Body of pancreas (tissue), 4 donors: ENCODE results near the gene SORT1. TPM values are rescaled to one million over a fixed set of nuclear protein-coding genes. Genes with fewer than 3 reads are reported as not detected.
"Not testable (repeated sequence)": the region's sequence is repeated elsewhere in the genome, so short reads cannot be mapped to it uniquely, and the experiment has no call there.

Source experiments
- ATAC-seq: fragments of 150-250 bp; one replicate; pipeline ENCODE4 v1.9.1; 2016
- DNase-seq, 4 donors: peaks; one replicate each; pipeline ENCODE4 v3.0.0-alpha.2; 2019
- H3K27ac ChIP-seq, 4 donors: fragments of 200-600 bp; sonication (generic); 1 replicate in 3 of 4; 2 replicates in 1 of 4; pipeline versions ENCODE4 v1.5.1 to v1.6.1; 2016 to 2019; ENCODE audit warnings: mild to moderate bottlenecking in 1 of 4, mixed read lengths in 1 of 4, moderate library complexity in 1 of 4
- H3K27me3 ChIP-seq, 2 donors: fragments of 200-600 bp; sonication (generic); one replicate each; pipeline ENCODE4 v1.6.0; 2016; ENCODE audit warnings: mild to moderate bottlenecking in 1 of 2
- H3K36me3 ChIP-seq, 2 donors: fragments of 200-600 bp; sonication (generic); replicated peaks in 1 of 2; 2 replicates each; pipeline ENCODE4 v1.5.1; 2016; ENCODE audit warnings: low read depth in 2 of 2; ENCODE audit not compliant: insufficient read depth in 1 of 2
- H3K4me1 ChIP-seq: fragments of 200-600 bp; sonication (generic); one replicate; pipeline ENCODE4 v1.6.0; 2016
- H3K4me3 ChIP-seq, 2 donors: fragments of 200-600 bp; sonication (generic); 1 replicate in 1 of 2; 2 replicates in 1 of 2; pipeline ENCODE4 v1.5.1; 2016 to 2019
- H3K9me3 ChIP-seq, 3 donors: fragments of 200-600 bp; sonication (generic); 1 replicate in 2 of 3; 2 replicates in 1 of 3; pipeline ENCODE4 v1.5.1; 2016
- POLR2A ChIP-seq, 3 donors: fragments of 450-650 bp; IDR thresholded peaks; one replicate each; pipeline ENCODE4 v1.6.1; 2016; ENCODE audit warnings: antibody characterized with exemption in 3 of 3, mild to moderate bottlenecking in 2 of 3
- WGBS, 2 donors: methylation state at CpG; one replicate each; pipeline ENCODE4 v1.1.5; 2017; 5-methylcytosine and 5-hydroxymethylcytosine counted together
- intact Hi-C: fragments of 100-400 bp; cut with DNase I; formaldehyde crosslinking; loops from one replicate; pipeline ENCODE4 v1.15.1; 2023
- total RNA-seq, 2 donors: library from RNA; depleted of rRNA; stranded (reverse); fragments of >200 nt; gene quantifications; one replicate each; pipeline ENCODE4 v1.1.0, GENCODE V29; 2016
- TF ChIP-seq, protein P1 (sequence below), 7 experiments: fragments of 450-650 bp in 4 of 7; fragments of 200-600 bp in 3 of 7; sonication (generic) in 3 of 7; IDR thresholded peaks; one replicate each; pipeline ENCODE4 v1.5.1; 2016 to 2019; ENCODE audit warnings: antibody characterized with exemption in 7 of 7

Gene SORT1
- total RNA-seq, 2 donors from 2014 or later: 23.6 to 24.7 TPM

DNA sequence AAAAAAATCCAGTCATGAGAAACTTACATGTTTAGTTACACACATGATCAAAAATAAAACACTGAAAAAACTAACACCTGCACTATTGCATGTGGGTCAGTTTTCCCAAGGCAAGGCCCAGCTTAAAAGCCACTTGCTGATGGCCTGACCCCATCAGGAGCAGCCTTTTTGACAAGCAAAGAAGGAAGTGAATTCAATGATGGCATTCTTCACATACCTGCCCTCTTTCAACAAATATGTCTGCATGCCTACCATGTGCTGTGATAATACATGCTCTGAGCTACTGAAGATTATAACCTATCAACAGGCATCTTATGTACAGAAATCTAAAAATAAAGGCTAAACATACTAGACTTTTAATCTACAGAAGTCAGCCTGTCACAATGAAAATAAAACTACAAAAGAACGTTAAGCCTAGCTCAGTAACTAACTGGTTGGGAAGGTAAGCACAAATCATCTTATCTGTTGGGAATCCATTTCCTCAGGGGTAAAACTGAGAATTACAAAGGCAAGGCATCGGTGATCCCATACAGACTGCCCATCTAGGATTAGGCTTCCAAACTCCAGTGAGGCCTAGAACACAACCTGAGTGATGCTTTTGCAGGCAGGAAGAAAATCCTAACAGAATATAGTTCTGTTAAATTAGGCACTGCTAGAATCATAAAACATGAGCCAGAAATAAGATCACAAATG, 14.5 kb downstream of the SORT1 start:
- intact Hi-C loops: no loop called here
- Histone ChIP-seq H3K4me1 (peaks cover 24% of the 10 kb centered on the region), H3K4me3 (no peak overlapping the region), H3K9me3 (no peaks in the 10 kb centered on the region), H3K27ac (peak overlapping the region in 2 of 4 donors; percentile 26 to 43), H3K27me3 (no peaks in the 10 kb centered on the region), H3K36me3 (no peaks in the 10 kb centered on the region)
- TF ChIP-seq POLR2A (IDR thresholded peaks at IDR 0.05): no peak
- TF ChIP-seq, protein P1, sequence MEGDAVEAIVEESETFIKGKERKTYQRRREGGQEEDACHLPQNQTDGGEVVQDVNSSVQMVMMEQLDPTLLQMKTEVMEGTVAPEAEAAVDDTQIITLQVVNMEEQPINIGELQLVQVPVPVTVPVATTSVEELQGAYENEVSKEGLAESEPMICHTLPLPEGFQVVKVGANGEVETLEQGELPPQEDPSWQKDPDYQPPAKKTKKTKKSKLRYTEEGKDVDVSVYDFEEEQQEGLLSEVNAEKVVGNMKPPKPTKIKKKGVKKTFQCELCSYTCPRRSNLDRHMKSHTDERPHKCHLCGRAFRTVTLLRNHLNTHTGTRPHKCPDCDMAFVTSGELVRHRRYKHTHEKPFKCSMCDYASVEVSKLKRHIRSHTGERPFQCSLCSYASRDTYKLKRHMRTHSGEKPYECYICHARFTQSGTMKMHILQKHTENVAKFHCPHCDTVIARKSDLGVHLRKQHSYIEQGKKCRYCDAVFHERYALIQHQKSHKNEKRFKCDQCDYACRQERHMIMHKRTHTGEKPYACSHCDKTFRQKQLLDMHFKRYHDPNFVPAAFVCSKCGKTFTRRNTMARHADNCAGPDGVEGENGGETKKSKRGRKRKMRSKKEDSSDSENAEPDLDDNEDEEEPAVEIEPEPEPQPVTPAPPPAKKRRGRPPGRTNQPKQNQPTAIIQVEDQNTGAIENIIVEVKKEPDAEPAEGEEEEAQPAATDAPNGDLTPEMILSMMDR (IDR thresholded peaks at IDR 0.05): no peak
- WGBS, 2 donors: 42 to 46% methylated on average over 2 of the region's 2 CpGs
- peak in 1 of 4 donors; percentile 10 for DNase-seq
- ATAC-seq: peak; percentile 56

DNA sequence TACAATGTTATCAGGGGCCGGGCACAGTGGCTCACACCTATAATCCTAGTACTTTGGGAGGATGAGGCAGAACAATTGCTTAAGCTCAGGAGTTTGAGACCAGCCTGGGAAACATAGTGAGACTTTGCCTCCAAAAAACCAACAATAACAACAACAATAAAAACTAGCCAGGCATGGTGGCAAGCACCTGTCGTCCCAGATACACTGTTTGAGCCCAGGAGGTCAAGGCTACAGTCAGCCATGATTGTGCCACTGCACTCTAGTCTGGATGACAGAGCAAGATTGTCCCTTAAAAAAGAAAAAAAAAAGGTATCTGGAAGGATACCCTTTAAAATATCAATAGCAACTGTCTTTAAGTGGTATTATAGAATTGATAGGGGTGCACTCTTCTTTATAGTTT, 16.1 kb downstream of the SORT1 start:
- no peaks in the 10 kb centered on the region for H3K27me3 ChIP-seq
- ATAC-seq: no peak
- no peak overlapping the region for H3K4me3 ChIP-seq
- no peaks in the 10 kb centered on the region for H3K36me3 ChIP-seq
- TF ChIP-seq, protein P1 (IDR thresholded peaks at IDR 0.05): no peak
- TF ChIP-seq POLR2A (IDR thresholded peaks at IDR 0.05): no peak
- peak overlapping the region in 1 of 4 donors; percentile 4 for H3K27ac ChIP-seq
- DNase-seq: no peak
- peaks cover 24% of the 10 kb centered on the region for H3K4me1 ChIP-seq
- H3K9me3 ChIP-seq: no peaks in the 10 kb centered on the region
- intact Hi-C loops: no loop called here
- 42 to 48% methylated on average over 2 of the region's 2 CpGs for WGBS, 2 donors

DNA sequence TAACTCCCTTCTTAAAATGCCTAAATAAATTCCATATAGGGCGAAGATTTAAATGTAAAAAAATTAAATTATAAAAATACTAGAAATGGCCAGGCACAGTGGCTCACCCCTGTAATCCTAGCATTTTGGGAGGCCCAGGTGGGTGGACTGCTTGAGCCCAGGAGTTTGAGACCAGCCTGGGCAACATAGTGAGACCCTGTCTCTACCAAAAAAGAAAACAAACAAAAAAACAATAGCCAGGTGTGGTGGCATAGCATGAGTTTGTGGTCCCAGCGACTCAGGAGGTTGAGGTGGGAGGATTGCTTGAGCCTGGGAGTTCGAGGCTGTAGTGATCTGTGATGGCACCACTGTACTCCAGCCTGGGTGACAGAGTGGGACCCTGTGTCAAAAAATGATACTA, 17.8 kb downstream of the SORT1 start:
- no peaks in the 10 kb centered on the region for H3K36me3 ChIP-seq
- no peak overlapping the region for H3K4me3 ChIP-seq
- ATAC-seq: no peak
- intact Hi-C loops: no loop called here
- peaks cover 9% of the 10 kb centered on the region for H3K4me1 ChIP-seq
- no peak for TF ChIP-seq POLR2A (IDR thresholded peaks at IDR 0.05)
- TF ChIP-seq, protein P1 (IDR thresholded peaks at IDR 0.05): no peak
- no peak overlapping the region for H3K27ac ChIP-seq
- DNase-seq: no peak
- 91 to 92% methylated on average over 3 of the region's 3 CpGs for WGBS, 2 donors
- no peaks in the 10 kb centered on the region for H3K9me3 ChIP-seq
- no peaks in the 10 kb centered on the region for H3K27me3 ChIP-seq

DNA sequence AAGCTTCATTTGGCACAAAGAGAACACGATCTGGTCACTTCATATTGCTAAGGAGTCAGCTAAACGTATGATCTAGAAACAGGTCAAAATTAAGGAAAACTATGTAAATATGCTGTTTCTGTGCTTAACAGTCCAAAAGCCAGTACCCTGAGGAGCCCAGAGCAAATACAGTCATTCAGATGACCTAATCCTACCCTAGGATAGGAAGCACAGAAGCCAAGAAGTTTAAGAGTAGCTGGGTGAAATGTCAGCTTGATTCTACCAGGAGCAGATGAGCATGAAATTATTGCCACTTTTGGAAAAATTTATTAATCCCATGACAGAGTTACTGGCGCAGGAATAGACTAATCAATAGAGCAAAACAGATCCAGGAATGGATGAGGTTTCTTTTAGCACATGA, 18.3 kb downstream of the SORT1 start:
- WGBS, 2 donors: 80 to 86% methylated on average over 3 of the region's 3 CpGs
- H3K9me3 ChIP-seq: no peaks in the 10 kb centered on the region
- no peak overlapping the region for H3K4me3 ChIP-seq
- no peaks in the 10 kb centered on the region for H3K27me3 ChIP-seq
- H3K4me1 ChIP-seq: peaks cover 8% of the 10 kb centered on the region
- ATAC-seq (no peak), DNase-seq (no peak)
- H3K36me3 ChIP-seq: no peaks in the 10 kb centered on the region
- no peak overlapping the region for H3K27ac ChIP-seq
- TF ChIP-seq, protein P1 (IDR thresholded peaks at IDR 0.05): no peak
- intact Hi-C loops: no loop called here

DNA sequence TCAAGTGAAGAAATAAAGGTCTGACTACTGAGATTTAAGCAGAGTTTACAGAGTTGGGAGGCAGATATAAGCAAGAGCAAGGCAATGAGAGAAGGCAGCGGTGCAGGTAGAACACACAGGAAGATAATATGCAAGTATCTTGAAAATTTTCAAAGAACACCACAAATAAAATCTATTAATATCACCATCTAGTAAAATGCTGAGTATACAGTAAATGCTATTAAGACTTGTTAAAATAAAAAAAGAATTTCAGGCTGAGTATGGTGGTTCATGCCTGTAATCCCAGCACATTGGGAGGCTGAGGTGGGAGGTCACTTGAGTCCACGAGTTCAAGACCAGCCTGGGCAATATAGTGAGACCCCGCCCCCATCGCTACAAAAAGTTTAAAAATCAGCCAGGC, 20.0 kb downstream of the SORT1 start:
- H3K27ac ChIP-seq: no peak overlapping the region
- no peaks in the 10 kb centered on the region for H3K27me3 ChIP-seq
- DNase-seq (no peak), ATAC-seq (no peak)
- TF ChIP-seq, protein P1 (IDR thresholded peaks at IDR 0.05): no peak
- no peak for TF ChIP-seq POLR2A (IDR thresholded peaks at IDR 0.05)
- H3K36me3 ChIP-seq: no peaks in the 10 kb centered on the region
- intact Hi-C loops: no loop called here
- H3K4me1 ChIP-seq: peaks cover 5% of the 10 kb centered on the region
- 93 to 95% methylated on average over 4 of the region's 4 CpGs for WGBS, 2 donors
- H3K9me3 ChIP-seq: no peaks in the 10 kb centered on the region
- H3K4me3 ChIP-seq: no peak overlapping the region

DNA sequence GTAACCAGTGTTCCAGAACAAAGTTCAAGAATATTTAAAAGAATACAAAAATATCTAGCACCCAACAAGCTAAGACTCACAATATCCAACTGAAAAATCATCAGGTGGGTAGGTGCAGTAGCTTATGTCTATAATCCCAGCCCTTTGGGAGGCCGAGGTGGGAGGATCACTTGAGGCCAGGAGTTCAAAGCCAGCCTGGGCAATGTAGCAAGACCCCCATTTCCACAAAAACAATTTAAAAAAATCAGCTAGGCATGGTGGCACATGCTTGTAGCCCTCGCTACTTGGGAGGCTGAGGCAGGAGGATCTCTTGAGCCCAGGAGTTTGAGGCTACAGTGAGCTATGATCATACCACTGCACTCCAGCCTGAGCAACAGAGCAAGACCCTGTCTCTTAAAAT, 24.0 kb downstream of the SORT1 start:
- intact Hi-C loops, H3K4me1 ChIP-seq, ATAC-seq, DNase-seq, H3K4me3 ChIP-seq, H3K36me3 ChIP-seq, H3K9me3 ChIP-seq, H3K27me3 ChIP-seq, H3K27ac ChIP-seq: not testable (repeated sequence)
- 90 to 93% methylated on average over 2 of the region's 2 CpGs for WGBS, 2 donors
